GM19463 (cell line): ENCODE results near the gene RND3.

Experiments
- ATAC-seq: cut with Tn5 transposase; IDR thresholded peaks from one replicate; pipeline ENCODE4 v1.9.1; 2021; ENCODE audit warnings: mild to moderate bottlenecking, moderate library complexity; ENCODE audit not compliant: unreplicated experiment

RND3 gene

DNA sequence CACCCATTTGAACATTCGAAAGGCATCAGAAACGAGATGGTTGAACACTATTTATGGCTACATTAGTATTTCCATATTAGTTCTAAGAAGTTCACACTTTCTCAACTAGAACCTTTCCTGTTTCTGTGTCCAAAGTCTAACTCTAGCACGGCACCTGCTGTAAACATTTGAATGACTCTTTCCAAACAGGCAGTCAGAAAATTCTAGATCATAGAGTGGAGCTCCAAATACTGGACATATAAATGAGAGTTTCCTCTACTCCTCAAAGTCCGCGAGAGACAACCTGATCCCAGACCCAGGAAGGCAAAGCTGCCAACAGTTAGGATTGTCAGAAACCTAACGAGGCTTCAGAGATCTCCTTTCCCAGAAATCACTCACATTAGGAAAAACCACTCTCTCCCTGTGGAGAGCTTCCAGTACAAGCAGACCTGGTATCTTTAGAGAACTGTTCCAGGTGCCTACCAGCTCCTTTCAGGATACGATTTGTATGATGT, 10.6 kb downstream of the RND3 start:
- no peak for ATAC-seq

GRCh38 chr2:150476286-150476685, 11.2 kb downstream of the RND3 start:
- no peak for ATAC-seq

DNA sequence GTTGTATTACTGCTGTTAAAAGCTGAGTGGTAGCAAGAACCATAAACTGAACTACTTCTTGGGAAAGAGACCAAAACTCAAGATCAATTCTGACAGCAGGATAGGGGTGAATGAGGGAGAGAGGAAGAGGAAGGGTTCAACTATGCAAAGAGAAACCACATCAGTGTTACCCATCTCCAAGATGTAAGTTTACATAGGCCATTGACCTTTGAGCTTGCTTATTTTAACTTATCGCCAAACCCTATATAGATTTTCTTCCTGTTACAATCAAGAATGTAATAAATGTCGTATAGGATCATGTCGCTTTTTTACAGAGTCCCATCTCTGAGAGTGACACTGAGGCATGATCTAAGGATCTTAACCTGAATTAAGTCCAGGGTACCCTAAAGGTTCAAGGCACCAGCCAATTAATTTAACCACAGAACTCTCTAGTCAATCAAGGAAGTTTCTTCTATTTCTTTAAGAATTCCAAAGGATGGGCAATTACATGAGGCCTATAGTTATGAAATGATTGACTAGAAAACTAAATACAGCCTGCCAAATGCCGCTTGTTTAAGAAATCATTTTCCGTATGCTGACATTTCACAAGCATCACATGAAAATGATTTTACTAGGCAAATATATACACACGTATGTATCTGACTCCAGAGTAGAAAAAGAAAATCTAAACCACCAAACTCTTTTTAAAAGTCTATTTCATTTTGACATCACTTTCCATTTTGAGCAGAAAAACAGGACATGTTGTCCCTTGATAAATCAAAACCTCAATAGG, 11.8 kb downstream of the RND3 start:
- ATAC-seq, result no peak

DNA sequence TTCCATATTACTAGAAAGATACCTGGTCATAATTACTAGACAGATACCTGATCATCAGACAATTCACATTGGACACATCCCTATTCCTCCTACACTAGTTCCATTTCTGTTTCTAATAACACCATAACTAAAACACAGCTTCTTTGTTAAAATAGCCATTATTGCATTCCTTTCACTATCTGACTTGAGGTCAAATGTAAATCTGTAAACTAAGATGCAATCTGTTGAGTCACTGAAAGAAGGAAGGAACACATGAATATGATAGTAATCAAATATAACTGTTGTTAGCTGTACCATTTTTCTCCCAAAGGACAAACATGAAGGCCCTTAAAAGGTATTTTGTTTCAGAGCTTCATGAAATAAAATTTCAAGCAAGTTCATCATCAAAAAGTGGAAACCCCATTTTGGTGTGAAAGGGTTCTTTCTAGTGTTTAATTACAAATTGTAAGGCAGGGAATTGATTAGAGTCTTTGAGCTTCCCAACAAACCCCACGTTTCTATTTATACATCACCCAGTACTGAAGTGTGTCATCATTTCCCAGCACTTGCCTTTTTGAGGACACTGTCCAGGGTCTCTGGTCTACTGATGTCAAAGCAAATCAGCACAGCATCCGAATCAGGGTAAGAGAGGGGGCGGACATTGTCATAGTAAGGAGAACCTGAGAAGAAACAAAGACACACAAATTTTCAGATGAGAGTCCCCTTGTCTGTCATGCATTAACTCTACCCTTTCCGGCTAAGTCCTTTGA, 13.0 kb downstream of the RND3 start:
- no peak for ATAC-seq

GRCh38 chr2:150473767-150474166, 13.7 kb downstream of the RND3 start:
- ATAC-seq, result no peak

DNA sequence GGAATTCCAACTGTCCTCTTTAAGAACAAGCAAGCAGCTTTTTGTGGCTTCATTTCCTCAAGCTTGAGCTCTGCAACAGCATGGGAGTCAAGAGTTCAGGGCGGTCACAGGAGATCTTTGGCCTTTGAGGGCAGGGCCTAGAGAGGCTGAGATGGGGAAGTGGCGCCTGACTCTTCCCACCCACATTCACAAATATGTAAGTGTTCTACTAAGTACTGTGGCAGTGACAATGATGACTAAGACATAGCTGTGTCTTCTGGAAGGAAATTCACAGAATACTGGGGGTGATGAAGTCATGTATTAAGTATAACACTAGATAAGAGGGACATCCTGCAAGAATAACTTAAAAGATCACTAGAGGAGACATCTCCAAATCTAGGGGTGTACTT, 15.0 kb downstream of the RND3 start:
- peak; percentile 69 for ATAC-seq

DNA sequence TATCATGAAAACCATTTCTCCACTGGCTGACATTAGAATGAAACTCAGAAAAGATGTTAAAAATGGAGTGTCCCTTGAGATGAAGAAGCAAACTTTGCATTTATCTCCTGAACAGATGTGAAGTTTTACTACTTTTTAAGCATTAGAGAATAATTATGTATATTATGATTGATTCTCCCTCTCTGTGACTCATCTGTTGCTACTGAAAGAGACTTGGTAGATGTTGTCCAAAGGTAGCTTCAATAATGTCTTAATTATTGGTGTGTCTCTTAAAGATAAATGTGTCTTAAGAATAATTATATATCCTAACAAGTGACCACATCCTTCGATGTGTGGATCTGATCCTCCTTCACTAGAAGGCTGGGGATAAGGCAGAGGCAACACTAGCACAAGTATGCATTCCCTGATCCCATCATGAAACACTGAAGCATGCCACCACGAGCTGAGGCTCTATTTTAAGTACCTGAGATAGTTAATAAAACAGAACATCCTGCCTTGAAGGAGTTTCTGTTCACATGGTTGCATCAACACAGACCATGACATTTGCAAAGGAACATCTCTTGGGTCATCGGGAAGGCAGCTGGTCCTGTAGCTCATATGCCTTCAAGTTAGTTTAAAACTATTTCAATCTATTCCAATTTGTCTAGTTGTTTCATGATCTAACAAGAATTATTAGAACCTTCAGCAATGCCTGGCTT, 15.5 kb downstream of the RND3 start:
- ATAC-seq, result peak; percentile 22

- ATAC-seq, result no peak
Observed at GRCh38 chr2:150470435-150470834, 17.0 kb downstream of the RND3 start.

DNA sequence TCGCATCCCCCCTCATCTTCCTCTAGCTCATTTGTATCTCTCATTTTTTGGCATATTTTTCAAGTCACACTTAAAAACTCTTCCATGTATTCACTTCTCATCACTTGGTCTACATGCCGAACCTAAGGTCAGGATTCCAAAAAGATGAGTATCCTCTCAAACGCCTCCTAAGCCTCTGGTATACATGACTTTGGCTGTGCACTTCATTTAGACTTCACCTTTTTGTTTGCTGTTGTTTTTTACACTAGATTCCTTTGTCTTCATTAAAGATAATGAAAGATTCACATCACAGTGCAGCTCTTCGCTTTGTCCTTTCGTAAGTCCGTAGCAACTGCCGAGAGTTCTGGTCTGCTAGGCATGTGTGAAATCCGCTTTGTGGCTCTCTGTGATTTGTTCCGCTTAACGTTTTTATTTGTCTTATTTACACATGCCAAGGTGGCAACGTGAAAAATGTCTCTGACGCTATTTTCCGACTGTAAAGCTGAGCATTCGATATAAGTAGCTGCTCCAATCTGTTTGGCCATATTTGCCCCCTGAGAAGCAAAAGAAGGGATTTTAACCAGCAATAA, 17.7 kb downstream of the RND3 start:
- ATAC-seq, result no peak

GRCh38 chr2:150468350-150468960, 19.0 kb downstream of the RND3 start:
- ATAC-seq, result no peak

DNA sequence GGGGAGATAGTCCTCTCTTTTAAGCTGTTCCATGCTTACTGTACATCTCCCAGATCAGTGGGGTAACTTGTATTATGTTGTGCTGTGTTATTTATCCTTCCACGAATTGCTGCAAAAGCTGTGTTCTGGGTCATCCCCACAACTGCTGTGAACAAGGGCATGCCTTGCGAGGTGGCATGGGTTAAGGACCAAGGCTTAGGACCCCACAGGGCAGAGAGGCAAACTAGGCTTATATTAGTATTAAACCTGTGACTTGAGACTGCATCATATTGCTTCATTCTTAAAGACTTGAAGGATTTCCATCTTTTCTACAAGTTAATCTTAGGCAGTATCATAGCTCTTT, 19.9 kb downstream of the RND3 start:
- ATAC-seq, result no peak

DNA sequence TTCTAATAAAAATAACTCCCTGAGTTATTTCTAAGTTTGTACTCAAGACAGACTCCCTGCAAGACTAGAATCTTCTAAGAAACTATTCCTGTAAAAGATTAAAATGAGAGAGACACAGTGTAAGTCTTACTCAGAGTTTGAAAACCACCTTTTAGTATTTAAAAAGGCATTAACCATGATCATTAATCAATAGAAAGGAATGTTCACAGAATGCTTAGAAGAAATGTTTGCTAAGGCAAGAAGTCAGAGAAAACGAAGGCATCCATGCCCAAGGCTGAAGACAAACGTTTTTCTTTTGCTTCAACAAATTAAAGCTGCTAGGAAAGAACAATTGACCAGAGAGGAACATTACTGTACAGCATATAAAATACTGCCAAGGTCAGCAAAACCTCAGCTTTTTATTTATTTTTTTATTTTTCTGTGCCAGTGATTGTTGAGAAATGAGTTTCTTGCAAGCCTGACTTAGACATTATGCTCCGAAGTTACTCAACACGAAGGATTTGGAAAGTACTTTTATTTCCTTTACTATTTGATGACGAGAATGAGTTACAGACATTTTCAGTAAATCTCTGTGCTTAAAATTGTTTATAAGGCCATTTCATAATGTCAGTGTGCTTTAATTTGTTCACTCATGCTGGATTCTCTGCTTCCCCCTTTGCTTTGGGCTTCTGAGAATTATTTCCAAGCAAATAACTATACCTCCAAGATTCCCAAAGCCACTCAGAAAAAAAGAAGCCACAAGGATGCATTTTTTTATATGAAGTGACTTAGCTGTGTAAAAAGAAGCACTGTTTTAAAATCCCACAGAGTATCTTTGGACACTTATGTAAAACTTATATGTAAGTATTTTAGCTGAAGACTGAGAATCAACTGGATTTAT, 20.5 kb downstream of the RND3 start:
- no peak for ATAC-seq

DNA sequence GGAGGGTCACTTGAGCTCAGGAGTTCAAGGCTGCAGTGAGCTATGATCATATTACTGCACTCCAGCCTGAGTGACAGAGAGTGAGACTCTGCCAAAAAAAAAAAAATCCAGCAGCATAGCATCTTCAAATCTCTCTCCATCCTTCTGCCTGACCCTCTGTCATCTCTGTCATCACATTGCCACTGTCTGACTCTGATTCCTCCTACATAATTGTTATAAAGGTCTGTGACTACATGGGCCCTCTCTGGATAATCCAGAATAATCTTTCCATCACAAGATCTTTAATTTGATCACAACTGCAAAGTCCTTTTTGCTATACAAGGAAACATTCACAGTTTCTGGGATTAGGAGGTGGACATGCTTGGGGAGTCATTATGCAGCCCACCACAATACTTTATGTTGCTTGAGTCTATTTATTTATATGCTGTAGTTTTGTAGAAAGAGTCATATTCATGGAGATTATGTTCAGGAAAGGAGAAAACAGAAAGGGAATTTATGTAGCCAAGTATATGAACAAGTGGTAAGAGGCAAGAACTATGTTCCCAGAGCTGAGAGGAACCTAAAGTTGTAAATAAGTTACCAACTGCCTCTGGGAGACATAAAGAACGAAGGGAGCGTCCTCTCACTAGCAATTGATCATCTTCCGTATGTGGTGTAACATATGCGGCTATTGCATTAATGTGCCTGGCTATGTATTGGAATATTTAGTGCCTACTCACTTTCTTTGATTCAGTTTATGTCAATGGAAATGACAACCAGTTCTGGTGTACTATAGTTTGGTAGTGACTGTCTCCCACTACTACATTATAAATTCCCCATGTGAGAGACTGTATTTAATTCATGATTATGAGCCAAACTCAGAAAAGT, 21.5 kb downstream of the RND3 start:
- ATAC-seq, result no peak

GRCh38 chr2:150464986-150465385, 22.5 kb downstream of the RND3 start:
- ATAC-seq, result no peak

GRCh38 chr2:150464270-150464669, 23.2 kb downstream of the RND3 start:
- no peak for ATAC-seq

GRCh38 chr2:150462770-150463169, 24.7 kb downstream of the RND3 start:
- no peak for ATAC-seq

- no peak for ATAC-seq
Observed at GRCh38 chr2:150459281-150459680, 28.2 kb downstream of the RND3 start.

GRCh38 chr2:150450765-150451164, 36.7 kb downstream of the RND3 start:
- no peak for ATAC-seq

DNA sequence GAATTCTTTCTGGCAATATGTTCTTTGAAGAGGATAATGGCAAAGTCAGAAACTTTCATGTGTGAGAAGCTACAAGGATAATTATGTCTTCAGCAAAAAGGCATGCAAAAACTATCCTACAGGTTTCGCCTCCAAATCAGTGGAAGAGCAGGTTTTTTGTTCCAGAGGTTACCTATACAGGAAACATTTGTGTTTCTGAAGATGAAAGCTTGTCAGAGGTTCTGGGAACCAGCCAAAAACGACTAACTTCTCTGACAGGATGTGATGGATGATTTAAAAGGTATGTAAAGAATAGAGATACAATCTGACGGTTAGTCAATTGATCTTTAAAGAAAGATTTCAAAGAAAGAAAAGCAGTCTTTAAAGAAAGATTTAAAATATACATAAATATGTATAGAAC, 37.6 kb downstream of the RND3 start:
- ATAC-seq, result no peak
